GM21737 (cell line): Measurements from ENCODE around the gene TRMT5.

Experiments
- ATAC-seq: cut with Tn5 transposase; IDR thresholded peaks from one replicate; pipeline ENCODE4 v1.9.1; 2021; ENCODE audit warnings: mild to moderate bottlenecking, moderate library complexity; ENCODE audit not compliant: unreplicated experiment

TRMT5 gene, protein sequence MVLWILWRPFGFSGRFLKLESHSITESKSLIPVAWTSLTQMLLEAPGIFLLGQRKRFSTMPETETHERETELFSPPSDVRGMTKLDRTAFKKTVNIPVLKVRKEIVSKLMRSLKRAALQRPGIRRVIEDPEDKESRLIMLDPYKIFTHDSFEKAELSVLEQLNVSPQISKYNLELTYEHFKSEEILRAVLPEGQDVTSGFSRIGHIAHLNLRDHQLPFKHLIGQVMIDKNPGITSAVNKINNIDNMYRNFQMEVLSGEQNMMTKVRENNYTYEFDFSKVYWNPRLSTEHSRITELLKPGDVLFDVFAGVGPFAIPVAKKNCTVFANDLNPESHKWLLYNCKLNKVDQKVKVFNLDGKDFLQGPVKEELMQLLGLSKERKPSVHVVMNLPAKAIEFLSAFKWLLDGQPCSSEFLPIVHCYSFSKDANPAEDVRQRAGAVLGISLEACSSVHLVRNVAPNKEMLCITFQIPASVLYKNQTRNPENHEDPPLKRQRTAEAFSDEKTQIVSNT

DNA sequence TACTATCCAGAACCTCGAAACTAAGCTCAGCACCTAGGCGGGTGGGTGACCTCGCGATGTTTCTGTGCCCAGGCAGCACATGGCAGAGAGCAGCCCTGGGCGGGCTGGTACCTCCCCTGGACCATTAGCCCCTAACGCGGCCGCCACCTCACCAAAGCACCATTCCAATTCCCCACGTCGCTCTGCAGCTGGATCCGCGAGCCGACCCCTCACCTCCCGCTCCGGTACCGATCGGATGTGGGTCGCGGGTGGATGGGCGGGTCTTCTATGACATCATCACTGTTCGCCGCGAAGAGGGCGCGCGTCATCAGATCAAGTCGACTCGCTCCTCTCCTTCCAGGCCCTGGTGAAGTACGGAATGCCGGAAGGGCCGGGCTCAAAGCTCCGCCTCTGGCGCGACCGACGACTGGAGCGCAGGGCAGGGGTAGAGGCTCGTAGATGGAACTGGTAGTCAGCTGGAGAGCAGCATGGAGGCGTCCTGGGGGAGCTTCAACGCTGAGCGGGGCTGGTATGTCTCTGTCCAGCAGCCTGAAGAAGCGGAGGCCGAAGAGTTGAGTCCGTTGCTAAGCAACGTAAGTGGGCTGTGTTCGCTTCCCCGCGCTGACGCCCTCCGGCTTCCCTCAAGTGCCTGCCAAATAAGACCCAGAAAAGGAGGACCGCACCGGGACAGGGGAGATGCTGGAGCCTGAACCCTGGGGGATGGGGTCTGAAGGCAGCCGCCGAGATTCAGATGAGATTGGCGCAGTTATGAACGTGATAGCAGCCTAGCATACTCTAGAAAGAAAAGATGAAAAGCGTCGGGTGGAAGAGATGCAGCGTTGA, at the start of gene TRMT5, which contains the start of gene SLC38A6:
TRMT5 (minus strand) TSS at position 269 of the 822 bp plus-strand sequence; CDS start at position 163, 106 bp downstream.
SLC38A6 (plus strand) TSS at position 435 of the 822 bp plus-strand sequence; CDS start at position 468, 33 bp downstream.
- ATAC-seq = peak; percentile 87

DNA sequence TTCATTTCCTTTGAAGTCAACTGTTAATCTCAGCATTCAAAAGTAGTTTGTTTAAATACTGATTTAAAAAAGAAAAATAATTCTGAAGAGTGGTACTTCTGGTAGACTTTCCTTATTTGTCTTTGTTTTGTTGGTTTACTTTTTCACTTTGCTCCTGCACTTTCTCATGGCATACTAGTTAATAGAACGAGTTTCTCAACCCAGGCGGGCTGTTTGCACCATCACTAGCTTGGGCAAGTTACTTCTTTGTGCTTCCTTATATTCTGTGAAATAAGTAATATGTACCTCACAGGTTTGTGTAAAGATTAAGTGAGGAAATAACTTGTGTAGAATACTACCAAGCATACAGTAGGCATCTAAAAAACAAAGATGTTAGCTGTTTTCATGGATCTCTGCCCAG, 45.6 kb upstream of the TRMT5 start:
- no peak for ATAC-seq

GRCh38 chr14:61025251-61026223, 44.7 kb upstream of the TRMT5 start:
- ATAC-seq = no peak

GRCh38 chr14:61019537-61019936, 38.7 kb upstream of the TRMT5 start:
- no peak for ATAC-seq

GRCh38 chr14:61003571-61003970, 22.7 kb upstream of the TRMT5 start:
- no peak for ATAC-seq

- no peak for ATAC-seq
These were observed 18.7 kb upstream of the TRMT5 start for GRCh38 chr14:60999536-60999935.

- ATAC-seq = no peak
These were observed 17.7 kb upstream of the TRMT5 start for GRCh38 chr14:60998617-60999016.

GRCh38 chr14:60989599-60989998, 8.7 kb upstream of the TRMT5 start:
- no peak for ATAC-seq

GRCh38 chr14:60986500-60986899, 5.6 kb upstream of the TRMT5 start:
- ATAC-seq = no peak

DNA sequence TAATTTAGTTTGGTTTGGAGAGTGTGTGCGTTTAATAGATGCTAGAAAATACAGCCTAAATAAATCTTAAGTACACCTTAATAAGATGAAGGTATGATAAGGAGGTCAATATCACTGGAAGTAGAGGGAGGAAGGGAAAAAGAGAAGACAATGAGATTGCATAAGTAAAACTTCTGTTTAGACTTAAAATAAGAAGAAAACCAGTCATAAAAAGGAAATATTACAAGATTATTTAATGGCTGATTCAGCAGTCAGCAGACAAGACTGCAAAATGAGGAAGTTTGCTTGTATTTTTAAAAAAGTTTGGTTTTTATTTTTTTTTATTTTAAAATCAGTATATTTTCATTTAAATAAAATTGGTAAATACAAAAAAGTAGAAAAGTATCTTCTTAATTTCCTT, 3.3 kb upstream of the TRMT5 start:
- ATAC-seq = no peak

DNA sequence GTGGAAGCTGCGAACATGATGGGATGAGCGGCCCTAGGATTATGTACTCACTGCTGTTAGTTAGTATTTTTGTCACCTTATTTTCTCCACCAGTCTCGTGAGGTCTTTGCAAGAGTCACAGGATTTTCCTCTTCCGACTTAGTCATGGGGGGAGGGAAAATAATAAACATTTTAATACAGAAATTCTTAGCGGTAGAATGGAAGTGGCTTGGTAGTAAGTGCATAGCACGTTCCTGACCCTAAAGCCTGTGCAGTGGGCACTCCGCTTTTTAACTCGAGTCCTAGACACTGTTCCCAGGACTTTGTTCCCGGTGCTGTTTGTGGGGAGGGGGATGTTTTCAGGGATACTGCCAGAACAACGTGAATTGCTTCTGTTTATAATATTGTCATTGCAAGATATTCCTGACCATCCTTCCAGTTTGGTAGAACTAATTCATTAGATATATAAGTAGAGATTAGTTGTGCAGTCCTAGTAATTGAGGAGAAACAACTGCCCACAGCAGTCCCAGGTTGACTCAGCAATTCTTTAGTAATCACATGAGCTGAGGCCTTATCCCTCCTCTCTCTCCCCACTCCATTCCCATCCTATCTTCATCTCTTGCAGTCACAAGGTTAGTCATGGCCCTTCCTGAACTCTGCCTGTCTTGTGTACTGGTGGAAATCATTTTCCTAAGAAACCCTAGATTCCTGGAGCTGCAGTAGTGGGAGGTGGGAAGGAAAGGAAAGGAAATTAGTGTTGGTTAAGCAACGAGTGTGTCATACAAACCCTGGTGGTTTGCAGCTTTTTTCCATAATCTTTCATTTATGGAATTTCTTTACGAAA, 965 bp upstream of the TRMT5 start:
- no peak for ATAC-seq

DNA sequence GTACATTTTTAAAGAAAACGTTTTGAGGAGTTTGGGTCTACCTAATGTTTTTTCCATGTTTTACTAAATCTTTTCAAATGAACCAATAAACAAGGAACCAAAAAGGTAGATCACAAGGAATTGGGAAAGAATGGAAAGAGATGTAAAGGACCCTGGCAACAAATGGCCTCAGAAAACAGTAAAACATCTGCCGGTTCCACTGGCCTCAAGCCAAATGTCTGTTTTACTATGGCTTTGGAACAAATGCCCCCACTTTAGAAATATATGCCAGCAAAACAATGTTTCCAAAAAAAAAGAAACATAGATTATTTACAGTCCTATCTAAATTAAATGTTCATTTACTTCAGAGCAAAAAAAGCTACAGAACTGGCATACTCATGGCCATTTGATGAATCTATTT, 3.0 kb downstream of the TRMT5 start:
- ATAC-seq = no peak

- ATAC-seq = no peak
These were observed 5.3 kb downstream of the TRMT5 start for GRCh38 chr14:60975551-60975950.

DNA sequence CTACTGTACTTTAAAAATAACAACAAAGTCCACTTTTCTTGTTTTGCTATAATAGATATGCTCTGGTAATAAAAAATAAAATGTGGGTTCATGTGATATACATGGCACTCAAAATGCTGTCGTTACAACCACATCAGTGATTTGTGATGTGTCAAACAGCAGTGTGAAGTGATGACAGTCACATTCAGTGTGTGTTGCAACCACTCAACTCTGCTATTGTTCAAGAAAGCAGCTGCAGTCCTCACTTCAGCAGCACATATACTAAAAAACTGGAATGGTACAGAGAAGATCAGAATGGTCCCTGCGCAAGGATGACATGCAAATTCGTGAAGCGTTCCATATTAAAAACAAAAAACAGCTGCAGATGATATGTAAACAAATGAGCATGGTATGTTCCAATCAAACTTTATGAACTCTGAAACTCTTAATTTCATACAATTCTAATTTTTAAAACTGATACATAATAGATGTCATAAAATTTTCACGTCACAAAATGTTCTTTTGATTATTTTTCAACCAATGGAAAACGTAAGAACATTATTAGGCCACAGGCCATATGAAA, 6.7 kb downstream of the TRMT5 start:
- no peak for ATAC-seq

DNA sequence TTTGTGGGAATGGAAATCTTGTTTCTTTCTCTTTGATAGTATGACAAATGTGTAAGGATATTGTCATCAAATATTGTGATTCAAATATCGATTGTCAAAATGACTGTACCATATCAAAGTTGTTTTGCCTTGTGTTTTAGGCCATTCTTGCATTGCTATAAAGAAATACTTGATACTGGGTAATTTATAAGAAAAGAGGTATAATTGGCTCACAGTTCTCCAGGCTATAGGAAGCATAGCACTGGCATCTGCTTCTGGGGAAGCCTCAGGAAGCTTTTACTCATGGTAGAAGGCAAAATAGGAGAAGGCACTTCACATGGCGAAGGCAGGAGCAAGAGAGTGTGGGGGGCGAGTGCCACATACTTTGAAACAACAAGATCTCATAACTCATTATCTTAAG, 7.8 kb downstream of the TRMT5 start:
- ATAC-seq = no peak

GRCh38 chr14:60972295-60972694, 8.6 kb downstream of the TRMT5 start:
- no peak for ATAC-seq

- no peak for ATAC-seq
These were observed 9.6 kb downstream of the TRMT5 start for GRCh38 chr14:60971271-60971670.

DNA sequence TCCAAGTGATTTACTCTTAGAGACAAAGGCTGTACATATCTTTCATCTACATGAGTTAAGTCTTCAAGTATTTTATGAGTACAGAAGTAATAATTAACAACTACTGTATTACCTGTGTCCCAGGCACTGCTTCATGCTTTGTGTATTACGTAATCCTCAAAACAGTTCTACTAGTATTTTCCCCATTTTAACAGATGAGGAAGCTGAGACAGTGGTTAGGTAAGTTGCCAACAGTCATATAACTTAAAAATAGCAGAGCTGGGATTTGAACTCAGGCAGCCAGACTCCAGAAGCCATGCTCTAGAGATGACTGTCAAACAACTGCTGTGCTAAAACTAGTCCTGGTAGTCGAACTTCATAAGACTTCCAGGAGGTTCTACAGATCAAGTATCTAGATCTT, 10.7 kb downstream of the TRMT5 start:
- ATAC-seq = no peak

GRCh38 chr14:60968671-60969070, 12.2 kb downstream of the TRMT5 start:
- no peak for ATAC-seq
